Measurements from ENCODE around the gene RFX8.
A peak's percentile ranks its signal among the peaks of the same experiment; 100 is the strongest.
"Not testable (repeated sequence)": the region's sequence is repeated elsewhere in the genome, so short reads cannot be mapped to it uniquely, and the experiment has no call there.

RFX8 gene

GRCh38 chr2:101486258-101486701 lies 11.4 kb upstream of the RFX8 start:
- DNase-seq (ENCODE audit: low read depth, low spot score): no peak

- no peak for DNase-seq (ENCODE audit: low read depth, low spot score)
These were observed 10.9 kb upstream of the RFX8 start for GRCh38 chr2:101485856-101486255.

GRCh38 chr2:101480764-101481163 lies 5.9 kb upstream of the RFX8 start:
- no peak for DNase-seq (ENCODE audit: low read depth, low spot score)

- no peak for DNase-seq (ENCODE audit: low read depth, low spot score)
These were observed 4.9 kb upstream of the RFX8 start for GRCh38 chr2:101479810-101480209.

- no peak for DNase-seq (ENCODE audit: low read depth, low spot score)
These were observed 4.4 kb upstream of the RFX8 start for GRCh38 chr2:101479328-101479727.

GRCh38 chr2:101478181-101479001 lies 3.5 kb upstream of the RFX8 start:
- DNase-seq (ENCODE audit: low read depth, low spot score): no peak

GRCh38 chr2:101477556-101477955 lies 2.6 kb upstream of the RFX8 start:
- no peak for DNase-seq (ENCODE audit: low read depth, low spot score)

- DNase-seq (ENCODE audit: low read depth, low spot score): no peak
These were observed 1.8 kb upstream of the RFX8 start for GRCh38 chr2:101476605-101477208.

- DNase-seq (ENCODE audit: low read depth, low spot score): no peak
These were observed 806 bp downstream of the RFX8 start for GRCh38 chr2:101473911-101474701.

- no peak for DNase-seq (ENCODE audit: low read depth, low spot score)
These were observed 1.4 kb downstream of the RFX8 start for GRCh38 chr2:101473591-101473910.

GRCh38 chr2:101469863-101470262 lies 5.0 kb downstream of the RFX8 start:
- no peak for DNase-seq (ENCODE audit: low read depth, low spot score)

GRCh38 chr2:101467306-101467705 lies 7.6 kb downstream of the RFX8 start:
- DNase-seq (ENCODE audit: low read depth, low spot score): peak; percentile 38

GRCh38 chr2:101466426-101466825 lies 8.5 kb downstream of the RFX8 start:
- no peak for DNase-seq (ENCODE audit: low read depth, low spot score)

GRCh38 chr2:101464841-101465240 lies 10.1 kb downstream of the RFX8 start:
- DNase-seq (ENCODE audit: low read depth, low spot score): no peak

GRCh38 chr2:101463911-101464641 lies 10.8 kb downstream of the RFX8 start:
- DNase-seq (ENCODE audit: low read depth, low spot score): no peak

- DNase-seq (ENCODE audit: low read depth, low spot score): no peak
These were observed 11.5 kb downstream of the RFX8 start for GRCh38 chr2:101463421-101463820.

GRCh38 chr2:101461381-101461780 lies 13.5 kb downstream of the RFX8 start:
- DNase-seq (ENCODE audit: low read depth, low spot score): no peak

GRCh38 chr2:101454408-101454807 lies 20.5 kb downstream of the RFX8 start:
- DNase-seq (ENCODE audit: low read depth, low spot score): not testable (repeated sequence)

GRCh38 chr2:101450965-101451364 lies 23.9 kb downstream of the RFX8 start:
- DNase-seq (ENCODE audit: low read depth, low spot score): no peak

- DNase-seq (ENCODE audit: low read depth, low spot score): no peak
These were observed 28.0 kb downstream of the RFX8 start for GRCh38 chr2:101446869-101447268.

- no peak for DNase-seq (ENCODE audit: low read depth, low spot score)
These were observed 32.2 kb downstream of the RFX8 start for GRCh38 chr2:101442667-101443061.
